OCI-LY7 (cell line): Measurements from ENCODE around the gene ANKRD10.

Experiments used
- EZH2phosphoT487 ChIP-seq: fragments of 200-600 bp; sonication (generic); IDR thresholded peaks from 2 replicates; pipeline ENCODE4 v1.6.1; 2018; ENCODE audit warnings: low read depth, borderline replicate concordance, mild to moderate bottlenecking, mixed run types, antibody characterized with exemption, low read length, moderate library complexity, mixed read lengths
- TF ChIP-seq, protein P1 (sequence below): fragments of 200-600 bp; sonication (generic); conservative IDR thresholded peaks from 2 replicates; pipeline ENCODE4 v1.5.1; 2014; ENCODE audit warnings: mild to moderate bottlenecking, antibody characterized with exemption, low read length, moderate library complexity, mixed read lengths

DNA sequence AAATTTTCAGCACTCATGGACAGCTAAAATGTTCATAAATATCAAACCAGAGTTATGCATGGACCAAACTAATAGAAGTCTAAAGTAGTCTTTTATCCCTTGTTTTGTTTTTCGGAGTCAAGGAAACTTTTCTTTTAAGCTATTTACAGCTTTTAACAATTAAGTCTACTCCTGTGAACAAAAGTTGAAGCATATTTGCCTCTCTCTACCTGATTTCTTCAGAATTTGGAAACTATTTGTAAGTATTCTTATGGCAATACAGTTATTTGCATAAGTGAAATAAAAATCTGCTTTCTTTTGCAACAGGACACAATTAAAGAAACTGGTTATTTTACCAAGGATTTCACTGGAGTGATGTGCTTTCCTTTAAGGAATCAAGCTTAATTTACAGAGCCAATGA lies 47.1 kb upstream of the ANKRD10 start:
- TF ChIP-seq, protein P1, sequence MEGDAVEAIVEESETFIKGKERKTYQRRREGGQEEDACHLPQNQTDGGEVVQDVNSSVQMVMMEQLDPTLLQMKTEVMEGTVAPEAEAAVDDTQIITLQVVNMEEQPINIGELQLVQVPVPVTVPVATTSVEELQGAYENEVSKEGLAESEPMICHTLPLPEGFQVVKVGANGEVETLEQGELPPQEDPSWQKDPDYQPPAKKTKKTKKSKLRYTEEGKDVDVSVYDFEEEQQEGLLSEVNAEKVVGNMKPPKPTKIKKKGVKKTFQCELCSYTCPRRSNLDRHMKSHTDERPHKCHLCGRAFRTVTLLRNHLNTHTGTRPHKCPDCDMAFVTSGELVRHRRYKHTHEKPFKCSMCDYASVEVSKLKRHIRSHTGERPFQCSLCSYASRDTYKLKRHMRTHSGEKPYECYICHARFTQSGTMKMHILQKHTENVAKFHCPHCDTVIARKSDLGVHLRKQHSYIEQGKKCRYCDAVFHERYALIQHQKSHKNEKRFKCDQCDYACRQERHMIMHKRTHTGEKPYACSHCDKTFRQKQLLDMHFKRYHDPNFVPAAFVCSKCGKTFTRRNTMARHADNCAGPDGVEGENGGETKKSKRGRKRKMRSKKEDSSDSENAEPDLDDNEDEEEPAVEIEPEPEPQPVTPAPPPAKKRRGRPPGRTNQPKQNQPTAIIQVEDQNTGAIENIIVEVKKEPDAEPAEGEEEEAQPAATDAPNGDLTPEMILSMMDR = no peak
- TF ChIP-seq EZH2phosphoT487 = no peak
